ENCODE data around the gene OR8G5.

Gene OR8G5

GRCh38 chr11:124285610-124286344, 29.6 kb downstream of the OR8G5 start:
- DNase-seq (ENCODE audit: low read depth), result no peak

GRCh38 chr11:124294687-124295086, 38.5 kb downstream of the OR8G5 start:
- no peak for DNase-seq (ENCODE audit: low read depth)

- no peak for DNase-seq (ENCODE audit: low read depth)
Measured at GRCh38 chr11:124296016-124296415, 39.8 kb downstream of the OR8G5 start.

GRCh38 chr11:124297921-124298320, 41.7 kb downstream of the OR8G5 start:
- no peak for DNase-seq (ENCODE audit: low read depth)

- DNase-seq (ENCODE audit: low read depth), result no peak
Measured at GRCh38 chr11:124301548-124301947, 45.4 kb downstream of the OR8G5 start.

- DNase-seq (ENCODE audit: low read depth), result no peak
Measured at GRCh38 chr11:124302347-124303125, 46.4 kb downstream of the OR8G5 start.

- no peak for DNase-seq (ENCODE audit: low read depth)
Measured at GRCh38 chr11:124307093-124307492, 50.9 kb downstream of the OR8G5 start.

- DNase-seq (ENCODE audit: low read depth), result no peak
Measured at GRCh38 chr11:124310721-124311120, 54.5 kb downstream of the OR8G5 start.

GRCh38 chr11:124311269-124311668, 55.1 kb downstream of the OR8G5 start:
- DNase-seq (ENCODE audit: low read depth), result no peak

- no peak for DNase-seq (ENCODE audit: low read depth)
Measured at GRCh38 chr11:124311670-124312069, 55.5 kb downstream of the OR8G5 start.

GRCh38 chr11:124313131-124313530, 57.0 kb downstream of the OR8G5 start:
- no peak for DNase-seq (ENCODE audit: low read depth)

GRCh38 chr11:124313849-124314248, 57.7 kb downstream of the OR8G5 start, which contains the start of gene OR8D1:
TSS of gene OR8D1 (minus strand) at chr11:124313949. CDS start at chr11:124310766, 3,183 bp downstream.
- no peak for DNase-seq (ENCODE audit: low read depth)

- DNase-seq (ENCODE audit: low read depth), result no peak
Measured at GRCh38 chr11:124315052-124315451, 58.9 kb downstream of the OR8G5 start.
